Right ventricle myocardium inferior (tissue), 1 donor: ENCODE measurements around the gene RELN. TPM values are rescaled to one million over a fixed set of nuclear protein-coding genes. Genes with fewer than 3 reads are reported as not detected.

ENCODE experiments used
- ATAC-seq: fragments of 200-7000 bp; cut with Tn5 transposase; one replicate; pipeline ENCODE4 v1.9.1; 2020; ENCODE audit warnings: mild to moderate bottlenecking, moderate library complexity
- DNase-seq: peaks from one replicate; pipeline ENCODE4 v3.0.0; 2021; ENCODE audit errors: missing footprints
- intact Hi-C: fragments of 100-400 bp; cut with DNase I; formaldehyde crosslinking; loops from one replicate; pipeline ENCODE4 v1.11.0; 2022
- total RNA-seq: library from RNA; stranded (reverse); fragmentation: NEBNext Ultra II Directional; extraction: Animal tissue kit (Norgen Biotek cat#: 25700); gene quantifications from one replicate; pipeline ENCODE4 v1.2.1, GENCODE V29; 2021
- donor health status: DM: no; HTN: yes; CAD: no; lungs with severe emphysema.

The RELN gene
- total RNA-seq, 1 donor from 2014 or later = 0.62 TPM

DNA sequence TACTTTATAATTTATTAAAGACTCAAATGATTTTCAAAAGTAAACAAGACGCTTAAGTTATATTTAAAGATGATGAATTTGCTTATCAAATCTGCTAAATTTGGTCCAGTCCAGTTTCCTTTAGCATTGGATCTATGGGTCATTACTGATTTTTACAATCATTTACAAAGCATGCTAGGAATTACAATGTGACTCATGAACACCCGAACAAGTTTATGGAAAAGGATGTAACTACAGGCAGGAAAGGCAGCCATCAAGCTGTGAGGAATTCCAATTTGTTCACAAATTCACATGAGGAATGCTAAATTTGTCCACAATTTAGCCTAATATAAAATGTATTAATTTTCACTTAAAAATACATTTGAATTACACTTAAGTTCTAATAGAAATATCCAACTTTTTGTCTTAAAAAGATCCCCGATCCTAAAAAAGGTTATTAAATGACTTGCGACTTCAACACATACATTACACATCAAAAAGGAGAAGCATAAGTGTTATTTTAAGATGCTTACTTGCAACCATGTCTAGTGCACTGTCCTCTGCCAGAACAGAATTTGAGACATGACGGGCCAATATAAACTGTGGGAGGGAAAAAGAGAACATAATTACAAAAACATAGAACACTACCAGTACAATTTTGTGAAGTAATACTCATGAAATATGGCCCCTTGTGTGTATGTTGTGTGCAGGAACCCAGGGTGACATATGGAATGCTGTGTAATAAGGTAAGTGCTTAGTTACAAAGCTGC, 349.3 kb downstream of the RELN start:
- intact Hi-C loops = no loop called here
- DNase-seq (no peak), ATAC-seq (no peak)

DNA sequence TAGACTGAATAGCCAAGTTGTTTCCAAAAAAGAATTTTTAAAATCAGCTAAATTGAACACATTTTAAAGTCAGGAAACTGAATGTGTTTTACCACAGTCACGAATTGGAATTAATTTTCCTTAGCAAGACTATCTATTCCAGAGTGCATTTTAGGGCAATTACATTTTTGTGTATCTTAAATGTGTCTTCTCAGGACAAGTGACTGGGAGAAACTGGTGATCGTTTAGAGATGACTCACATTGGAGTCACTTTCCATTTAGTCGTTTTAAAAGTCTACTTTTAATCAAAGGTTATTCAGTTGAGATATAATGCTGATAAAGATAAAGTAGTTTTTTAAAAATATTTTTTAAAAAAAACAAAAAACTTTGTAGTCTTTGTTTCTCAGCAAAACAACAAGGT, 351.7 kb downstream of the RELN start:
- no peak for ATAC-seq
- intact Hi-C loops = no loop called here

DNA sequence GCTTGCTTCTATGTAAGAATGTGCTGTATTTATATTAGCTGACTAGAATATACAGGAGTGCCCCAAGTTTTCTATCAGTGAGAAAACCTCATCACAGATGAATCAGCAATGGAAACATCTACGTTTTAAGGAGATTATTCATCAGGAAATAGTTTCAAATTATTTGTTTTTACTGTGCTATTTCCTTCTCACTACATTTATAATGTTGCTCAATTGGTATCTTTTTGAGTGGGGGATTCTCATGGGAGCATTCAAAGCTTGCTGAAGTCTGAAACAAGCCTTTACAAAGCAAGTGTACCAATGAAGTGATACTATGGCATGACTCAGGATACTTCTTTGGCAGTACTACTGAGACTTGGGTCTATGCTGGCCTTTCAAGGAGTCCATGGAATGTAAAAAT, 352.4 kb downstream of the RELN start:
- no peak for ATAC-seq
- DNase-seq = no peak
- intact Hi-C loops = no loop called here

More for the DNA sequence above, 351.7 kb downstream of the RELN start:
- DNase-seq = no peak

DNA sequence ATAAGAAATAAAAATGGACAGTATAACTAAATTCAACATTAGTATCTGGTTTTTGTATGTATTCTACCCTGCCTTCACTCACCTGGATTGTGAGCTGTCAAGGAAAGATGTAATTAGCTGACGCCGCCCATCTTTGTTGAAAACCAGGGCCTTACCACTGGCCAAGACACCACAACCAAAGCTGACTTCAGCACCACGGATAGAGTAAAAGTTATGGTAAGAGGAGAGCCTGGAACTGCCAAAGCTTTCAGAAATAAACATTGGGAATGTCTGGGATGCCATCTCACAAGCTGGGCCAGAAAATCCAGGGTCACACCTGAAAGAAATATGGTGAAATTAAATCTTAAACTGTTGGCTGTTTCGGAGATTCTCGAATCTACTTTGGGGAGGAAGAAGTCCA, 353.3 kb downstream of the RELN start:
- ATAC-seq = no peak
- no peak for DNase-seq
- intact Hi-C loops = no loop called here

DNA sequence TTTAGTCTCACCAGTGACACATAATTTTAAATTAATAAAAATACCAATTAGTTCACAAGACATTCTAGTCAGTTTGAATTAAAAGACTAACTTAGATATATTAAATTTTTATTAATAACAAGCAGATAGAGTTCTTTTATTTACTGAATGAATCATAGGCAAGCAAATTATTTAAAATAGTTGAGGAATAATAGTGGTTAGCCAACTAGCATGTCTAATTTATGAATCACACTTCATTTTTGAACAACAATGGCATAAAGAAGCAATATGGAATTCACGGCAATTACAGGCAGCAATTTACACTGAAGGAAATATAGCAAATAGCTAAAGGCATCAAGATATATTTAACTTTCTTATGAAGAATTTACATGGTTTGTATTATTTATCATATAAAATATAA, 356.5 kb downstream of the RELN start:
- ATAC-seq = no peak
- DNase-seq = no peak
- intact Hi-C loops = no loop called here

DNA sequence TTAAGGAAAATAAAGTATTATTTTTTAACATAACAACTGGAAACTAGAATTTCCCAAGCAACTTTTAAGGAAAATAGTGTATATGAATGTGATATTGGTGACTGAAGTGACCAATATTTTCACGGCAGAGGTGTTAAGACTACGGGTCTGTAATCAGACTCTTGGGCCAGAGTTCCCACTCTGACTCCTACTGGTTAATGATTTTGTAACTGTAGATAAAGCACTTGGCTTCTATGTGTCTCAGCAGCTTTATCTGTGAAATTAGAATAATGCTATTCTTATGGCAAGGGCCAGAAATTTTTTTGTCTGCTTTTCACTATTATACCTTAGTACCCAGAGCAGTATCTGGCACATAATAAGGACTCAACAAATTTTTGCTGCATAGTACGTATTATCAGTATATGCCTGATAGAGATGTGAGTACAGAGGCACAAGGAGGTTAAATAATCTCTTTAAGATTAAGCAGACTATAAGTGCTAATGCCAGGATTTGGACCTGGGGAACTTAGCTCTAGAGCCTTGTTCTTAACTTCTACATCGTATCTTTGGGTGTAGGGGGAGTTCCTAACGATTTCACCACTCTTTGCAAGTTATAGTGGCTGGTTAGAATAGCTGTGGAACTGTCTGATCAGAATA, 357.3 kb downstream of the RELN start:
- DNase-seq (no peak), ATAC-seq (no peak)
- intact Hi-C loops = no loop called here

DNA sequence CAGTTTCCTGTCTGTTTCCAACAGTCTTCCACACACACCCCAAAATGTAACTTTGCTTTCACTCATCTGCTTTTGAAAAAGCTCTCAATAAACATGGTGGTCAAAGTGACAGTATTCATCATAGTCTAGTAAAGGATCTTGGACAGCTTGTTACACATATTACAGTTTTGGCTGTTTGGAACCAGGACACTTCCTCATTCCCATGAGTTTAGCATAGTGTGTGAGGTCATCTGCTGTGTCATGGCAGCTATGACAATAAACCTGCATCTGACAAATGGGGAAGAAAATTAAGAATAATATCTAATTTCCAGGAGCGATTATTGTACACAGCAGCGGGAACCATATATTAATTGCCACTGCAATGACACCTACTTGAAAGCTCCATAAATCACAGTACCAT, 359.1 kb downstream of the RELN start:
- intact Hi-C loops = no loop called here
- ATAC-seq (no peak), DNase-seq (no peak)

DNA sequence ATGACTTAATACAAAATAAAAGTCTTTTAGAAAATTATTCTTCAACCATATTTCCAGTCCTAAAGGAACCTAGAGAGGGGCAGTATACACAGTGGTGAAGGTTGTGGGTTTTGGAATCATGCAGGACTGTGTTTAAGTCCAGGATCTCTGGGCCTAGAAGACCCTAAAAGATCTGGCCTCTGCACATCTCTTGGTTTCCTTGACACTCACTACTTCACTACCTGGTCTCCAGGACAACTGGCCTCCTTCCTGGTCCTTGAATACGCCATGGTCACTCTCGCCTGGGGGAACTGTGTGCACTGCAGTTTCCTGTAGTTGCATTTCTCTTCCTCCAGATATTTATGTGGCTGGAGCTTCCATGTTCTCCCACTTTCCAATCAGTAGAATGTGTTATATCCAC, 360.7 kb downstream of the RELN start:
- no peak for DNase-seq
- intact Hi-C loops = no loop called here
- ATAC-seq = no peak

DNA sequence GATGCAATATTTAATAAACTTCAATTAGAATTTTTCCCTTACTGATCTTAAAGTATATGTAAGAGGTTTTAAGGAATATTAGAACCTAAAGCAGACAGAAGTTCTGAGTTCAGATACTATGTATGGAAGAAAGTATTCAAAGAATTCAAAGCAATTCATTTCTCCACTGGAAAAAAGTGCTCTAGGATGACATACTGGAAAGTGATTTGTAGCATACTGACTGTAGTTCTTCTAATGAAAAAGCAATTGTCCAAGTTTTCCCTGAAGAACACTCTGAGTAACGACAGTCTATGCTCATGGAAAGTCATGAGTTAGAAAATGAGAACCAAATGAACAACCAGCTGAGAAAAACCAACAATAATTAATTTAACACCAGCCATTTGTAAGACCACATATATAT, 362.7 kb downstream of the RELN start:
- intact Hi-C loops = no loop called here
- no peak for DNase-seq
- no peak for ATAC-seq

DNA sequence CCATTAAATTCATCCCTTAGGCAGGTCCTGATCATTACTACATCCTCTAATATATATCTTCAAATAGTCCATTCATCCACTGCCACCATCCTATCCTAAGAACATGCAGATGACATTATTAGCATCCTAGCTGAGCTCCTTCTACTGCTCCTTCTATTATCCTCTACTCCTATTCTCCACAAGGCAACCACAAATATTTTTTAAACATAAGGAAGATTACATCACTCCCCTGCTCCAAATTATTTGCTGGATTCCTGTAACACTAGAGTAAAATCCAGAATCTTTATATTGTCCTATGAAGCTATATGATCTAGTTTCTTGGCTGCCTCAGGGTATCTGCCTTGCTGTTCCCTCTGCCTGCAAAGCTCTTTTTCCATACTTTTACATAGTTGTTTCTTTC, 367.2 kb downstream of the RELN start:
- DNase-seq (no peak), ATAC-seq (no peak)
- intact Hi-C loops = no loop called here

DNA sequence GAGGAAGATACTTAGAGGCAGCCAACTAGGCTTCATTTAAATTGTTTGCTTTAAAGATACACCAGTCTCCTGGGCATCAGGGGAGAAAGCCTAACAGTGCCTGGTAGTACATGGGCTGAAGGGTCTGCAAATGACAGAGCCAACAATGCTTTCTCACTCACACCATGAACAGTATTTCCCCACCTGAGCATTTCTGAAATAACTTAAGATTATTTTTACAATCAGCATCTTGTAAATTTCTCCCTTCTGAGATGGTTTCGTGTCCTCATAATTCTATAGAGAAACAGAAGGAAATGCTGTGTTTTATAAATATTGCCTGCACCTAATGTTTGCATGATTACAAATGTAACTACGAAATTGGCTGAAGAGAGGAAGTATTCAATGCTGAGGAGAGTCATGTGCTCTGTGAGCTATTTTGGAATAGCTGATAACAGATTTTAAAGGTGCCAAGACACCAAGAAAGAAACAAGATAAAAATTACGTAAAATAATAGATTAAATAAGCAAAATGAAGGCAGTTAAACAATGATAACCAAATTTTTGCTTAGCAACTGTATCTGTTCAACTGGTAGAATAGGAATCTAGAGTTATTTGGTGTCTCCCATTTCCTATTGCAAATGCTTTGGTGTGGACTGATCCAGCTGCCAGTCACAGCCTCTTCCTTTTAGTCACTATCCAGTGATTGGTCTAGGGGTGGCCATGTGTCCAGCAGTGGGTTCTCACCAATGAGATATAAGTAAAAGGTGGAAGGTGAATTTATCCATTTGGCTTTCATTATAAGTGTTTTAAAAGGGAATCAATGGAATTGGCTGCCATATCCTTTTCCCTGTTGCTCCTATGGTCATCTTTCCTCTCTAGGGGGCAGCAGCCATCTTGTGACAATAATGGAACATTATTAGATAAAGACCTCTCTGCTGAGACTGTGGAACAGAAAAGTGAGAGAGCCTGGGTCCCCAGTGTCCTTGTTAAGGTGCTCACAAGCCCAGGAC, 375.5 kb downstream of the RELN start:
- intact Hi-C loops = no loop called here
- no peak for ATAC-seq
- no peak for DNase-seq

DNA sequence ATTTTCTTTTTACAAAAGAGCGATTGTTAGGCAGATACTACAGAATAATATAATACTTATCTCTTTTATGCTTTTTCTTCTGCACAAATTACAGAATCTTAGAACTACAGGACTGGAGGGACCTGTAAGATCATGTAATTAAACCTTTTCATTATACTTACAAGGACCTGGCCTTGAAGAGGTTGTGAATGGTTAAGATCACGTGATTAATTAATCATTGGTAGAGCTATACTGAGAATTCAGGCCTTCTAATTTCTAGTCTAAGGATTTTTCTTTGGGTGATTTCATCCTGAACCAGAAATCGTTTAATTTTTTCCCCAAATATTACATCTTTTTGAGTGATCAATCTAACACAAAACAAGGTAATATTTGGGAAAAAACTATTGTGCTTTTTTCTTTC, 379.7 kb downstream of the RELN start:
- intact Hi-C loops = no loop called here
- DNase-seq = no peak
- no peak for ATAC-seq

DNA sequence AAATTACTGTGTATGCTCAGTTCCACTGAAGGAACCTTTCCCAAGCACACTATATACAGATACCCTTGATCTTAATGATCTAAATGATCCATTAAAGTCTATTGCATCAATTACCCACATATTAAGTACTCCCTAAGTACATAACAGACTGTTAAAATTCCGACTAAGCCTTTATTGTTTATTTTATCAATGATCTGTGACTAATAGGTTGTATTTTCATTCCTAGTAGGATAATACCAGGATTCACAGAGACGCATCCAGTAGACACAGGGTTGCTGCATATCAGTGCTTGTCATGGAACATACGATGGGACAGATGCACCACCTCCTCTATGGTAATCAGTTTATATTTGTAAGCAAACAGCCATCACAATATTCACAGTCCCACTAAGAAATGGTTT, 383.8 kb downstream of the RELN start:
- DNase-seq = no peak
- no peak for ATAC-seq
- intact Hi-C loops = no loop called here

DNA sequence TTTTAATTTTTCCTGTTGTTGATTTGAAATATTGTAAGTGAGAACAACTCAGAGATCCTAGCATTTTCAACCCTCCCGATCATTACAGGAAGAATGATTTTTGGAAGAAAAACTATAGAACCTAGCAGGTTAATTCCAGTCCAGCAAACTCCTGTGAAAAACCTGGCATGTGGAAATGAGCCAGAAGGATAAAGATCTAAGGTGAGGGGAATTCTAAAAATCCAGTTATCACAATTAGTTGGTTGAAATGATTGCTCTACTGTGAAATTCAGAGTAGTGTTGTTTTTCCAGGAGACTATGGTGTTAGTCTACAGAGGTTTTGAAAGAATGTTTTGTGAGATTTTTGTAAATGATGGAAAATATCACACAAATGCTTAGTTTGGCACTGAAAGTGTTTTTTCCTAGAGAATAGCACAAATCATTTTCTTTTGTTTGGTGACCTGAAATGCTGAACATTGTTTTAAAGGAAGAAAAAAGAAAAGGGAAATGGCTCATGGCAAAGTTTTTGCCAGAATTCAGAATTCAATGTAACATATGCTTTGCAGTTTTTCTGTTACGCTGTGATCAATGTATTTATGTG, 391.0 kb downstream of the RELN start:
- no peak for ATAC-seq
- intact Hi-C loops = no loop called here

DNA sequence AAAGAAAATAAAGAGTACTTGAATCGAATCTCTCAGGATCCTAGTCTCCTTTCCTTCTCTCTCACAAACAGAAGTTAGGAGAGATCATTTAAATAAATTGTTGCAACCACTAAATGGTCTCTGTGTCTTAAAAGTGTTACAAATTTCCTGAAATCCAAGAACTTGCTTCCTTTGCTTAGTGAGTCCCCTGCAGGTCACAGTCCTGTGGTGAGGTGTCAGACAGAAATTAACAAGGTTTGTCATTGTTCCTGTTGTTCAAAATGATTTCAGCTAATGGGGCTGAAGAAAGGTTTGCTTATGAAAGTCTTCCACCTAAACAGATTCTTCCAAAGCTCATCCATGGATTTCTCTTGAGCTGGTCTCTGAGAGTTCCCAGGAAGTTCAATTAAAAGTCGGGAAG, 391.9 kb downstream of the RELN start:
- DNase-seq (no peak), ATAC-seq (no peak)
- intact Hi-C loops = no loop called here

More for the DNA sequence above, 391.0 kb downstream of the RELN start:
- DNase-seq = no peak

DNA sequence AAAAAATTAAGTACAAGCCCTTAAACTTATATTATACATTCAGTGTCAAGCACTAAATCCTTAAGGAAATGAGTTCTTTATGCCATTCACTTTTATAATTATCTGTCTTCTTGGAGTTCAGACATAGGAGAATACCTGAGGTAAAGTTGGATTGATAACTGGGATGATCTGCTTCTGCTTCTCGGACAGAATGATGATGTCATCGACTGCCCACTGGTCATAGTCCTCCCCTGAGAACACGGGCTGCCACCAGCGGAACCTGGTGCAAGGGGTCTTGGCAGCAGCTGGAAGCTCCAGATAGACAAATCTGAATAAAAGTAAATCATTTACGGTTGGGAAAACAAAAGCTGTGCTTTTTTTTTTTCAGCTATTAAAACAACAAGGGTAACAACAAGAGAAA, 395.3 kb downstream of the RELN start:
- no peak for ATAC-seq
- intact Hi-C loops = no loop called here
- DNase-seq = no peak

DNA sequence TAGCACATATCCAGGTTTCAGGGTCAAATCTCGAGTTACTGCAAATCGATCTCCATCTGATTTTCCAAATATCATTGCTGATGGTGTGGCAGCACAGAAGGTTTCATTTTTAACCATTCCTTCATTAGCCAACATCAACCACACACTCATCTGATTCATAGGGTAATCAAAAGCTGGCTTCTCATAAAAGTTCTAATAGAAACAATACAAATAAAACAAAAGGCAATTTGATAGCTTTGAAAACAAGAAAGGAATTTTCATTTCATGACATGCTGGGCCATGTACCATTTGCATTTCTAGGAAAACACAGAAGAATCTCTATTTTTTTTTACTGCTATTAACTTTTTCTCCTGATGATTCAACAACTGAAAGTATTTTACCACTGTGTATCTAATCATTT, 395.8 kb downstream of the RELN start:
- ATAC-seq = no peak
- no peak for DNase-seq
- intact Hi-C loops = no loop called here

DNA sequence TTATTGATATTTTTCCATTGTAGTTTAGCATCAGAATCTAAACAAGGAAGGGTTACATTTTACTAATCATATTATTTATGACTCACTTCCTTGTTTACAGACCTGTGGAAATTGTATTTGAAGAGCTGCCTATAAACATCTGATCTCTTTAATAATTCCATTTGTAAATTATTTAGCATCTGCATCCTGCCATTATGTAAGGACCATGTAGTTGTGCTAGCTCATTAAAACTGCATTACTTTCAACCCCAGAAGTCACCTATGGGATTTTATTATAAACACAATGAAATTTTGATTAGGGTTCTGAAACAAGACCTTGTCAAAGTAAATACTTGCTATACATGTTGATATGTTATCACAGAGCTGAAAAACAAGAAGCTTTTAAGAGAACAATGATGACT, 396.6 kb downstream of the RELN start:
- no peak for ATAC-seq
- intact Hi-C loops = no loop called here
- no peak for DNase-seq

DNA sequence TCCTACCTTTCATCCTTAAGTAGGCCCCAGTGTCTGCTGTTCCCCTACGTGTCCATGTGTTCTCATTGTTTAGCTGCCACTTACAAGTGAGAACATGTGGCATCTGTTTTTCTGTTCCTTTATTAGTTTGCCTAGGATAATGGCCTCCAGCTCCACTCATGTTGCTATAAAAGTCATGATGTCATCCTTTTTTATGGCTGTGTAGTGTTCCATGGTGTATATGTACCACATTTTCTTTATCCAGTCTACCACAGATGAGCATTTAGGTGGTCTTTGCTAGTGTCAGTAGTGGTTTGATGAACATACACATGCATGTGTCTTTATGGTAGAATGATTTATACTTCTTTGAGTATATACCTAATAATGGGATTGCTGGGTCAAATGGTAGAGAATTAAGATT, 397.3 kb downstream of the RELN start:
- no peak for DNase-seq
- intact Hi-C loops = no loop called here
- ATAC-seq = no peak
